ENCODE results near the gene ZNF384.
A peak's percentile ranks its signal among the peaks of the same experiment; 100 is the strongest.
"Not testable (repeated sequence)": the region's sequence is repeated elsewhere in the genome, so short reads cannot be mapped to it uniquely, and the experiment has no call there.

Gene ZNF384

GRCh38 chr12:6725350-6725749, 36.2 kb upstream of the ZNF384 start:
- TF ChIP-seq CTCF (IDR thresholded peaks at IDR 0.05; ENCODE audit: extremely low read depth, insufficient read depth, missing control alignments), result no peak
- DNase-seq (ENCODE audit: low spot score), result no peak
- in situ Hi-C loops (cut with MboI; ENCODE audit: low pct_unique_long_range_greater_than_20kb, low sequenced_read_pairs, unreplicated experiment), result no loop called here

GRCh38 chr12:6724409-6724797, 35.2 kb upstream of the ZNF384 start:
- no peak for DNase-seq (ENCODE audit: low spot score)
- in situ Hi-C loops (cut with MboI; ENCODE audit: low pct_unique_long_range_greater_than_20kb, low sequenced_read_pairs, unreplicated experiment), result no loop called here
- TF ChIP-seq CTCF (IDR thresholded peaks at IDR 0.05; ENCODE audit: extremely low read depth, insufficient read depth, missing control alignments), result no peak

GRCh38 chr12:6723607-6724408, 34.6 kb upstream of the ZNF384 start, which contains the start of gene COPS7A:
COPS7A (plus strand) TSS chr12:6724046; CDS start chr12:6724657, 611 bp downstream.
- TF ChIP-seq CTCF (IDR thresholded peaks at IDR 0.05; ENCODE audit: extremely low read depth, insufficient read depth, missing control alignments), result no peak
- in situ Hi-C loops (cut with MboI; ENCODE audit: low pct_unique_long_range_greater_than_20kb, low sequenced_read_pairs, unreplicated experiment), result no loop called here
- DNase-seq (ENCODE audit: low spot score), result peak; percentile 96

- no peak for DNase-seq (ENCODE audit: low spot score)
- no peak for TF ChIP-seq CTCF (IDR thresholded peaks at IDR 0.05; ENCODE audit: extremely low read depth, insufficient read depth, missing control alignments)
- in situ Hi-C loops (cut with MboI; ENCODE audit: low pct_unique_long_range_greater_than_20kb, low sequenced_read_pairs, unreplicated experiment), result no loop called here
Observed at GRCh38 chr12:6722863-6723262, 33.7 kb upstream of the ZNF384 start.

- in situ Hi-C loops (cut with MboI; ENCODE audit: low pct_unique_long_range_greater_than_20kb, low sequenced_read_pairs, unreplicated experiment), result no loop called here
- DNase-seq (ENCODE audit: low spot score), result no peak
- no peak for TF ChIP-seq CTCF (IDR thresholded peaks at IDR 0.05; ENCODE audit: extremely low read depth, insufficient read depth, missing control alignments)
Observed at GRCh38 chr12:6716874-6717437, 27.8 kb upstream of the ZNF384 start.

- in situ Hi-C loops (cut with MboI; ENCODE audit: low pct_unique_long_range_greater_than_20kb, low sequenced_read_pairs, unreplicated experiment); DNase-seq (ENCODE audit: low spot score): not testable (repeated sequence)
Observed at GRCh38 chr12:6716031-6716873, 27.1 kb upstream of the ZNF384 start.
